ENCODE data around the gene CHAMP1. TPM values are rescaled to one million over a fixed set of nuclear protein-coding genes. Genes with fewer than 3 reads are reported as not detected.
A peak's percentile ranks its signal among the peaks of the same experiment; 100 is the strongest.

CHAMP1 gene, protein sequence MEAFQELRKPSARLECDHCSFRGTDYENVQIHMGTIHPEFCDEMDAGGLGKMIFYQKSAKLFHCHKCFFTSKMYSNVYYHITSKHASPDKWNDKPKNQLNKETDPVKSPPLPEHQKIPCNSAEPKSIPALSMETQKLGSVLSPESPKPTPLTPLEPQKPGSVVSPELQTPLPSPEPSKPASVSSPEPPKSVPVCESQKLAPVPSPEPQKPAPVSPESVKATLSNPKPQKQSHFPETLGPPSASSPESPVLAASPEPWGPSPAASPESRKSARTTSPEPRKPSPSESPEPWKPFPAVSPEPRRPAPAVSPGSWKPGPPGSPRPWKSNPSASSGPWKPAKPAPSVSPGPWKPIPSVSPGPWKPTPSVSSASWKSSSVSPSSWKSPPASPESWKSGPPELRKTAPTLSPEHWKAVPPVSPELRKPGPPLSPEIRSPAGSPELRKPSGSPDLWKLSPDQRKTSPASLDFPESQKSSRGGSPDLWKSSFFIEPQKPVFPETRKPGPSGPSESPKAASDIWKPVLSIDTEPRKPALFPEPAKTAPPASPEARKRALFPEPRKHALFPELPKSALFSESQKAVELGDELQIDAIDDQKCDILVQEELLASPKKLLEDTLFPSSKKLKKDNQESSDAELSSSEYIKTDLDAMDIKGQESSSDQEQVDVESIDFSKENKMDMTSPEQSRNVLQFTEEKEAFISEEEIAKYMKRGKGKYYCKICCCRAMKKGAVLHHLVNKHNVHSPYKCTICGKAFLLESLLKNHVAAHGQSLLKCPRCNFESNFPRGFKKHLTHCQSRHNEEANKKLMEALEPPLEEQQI
- 10 to 100 TPM; 36.0 to 38.2 (median 37.2) TPM for polyA plus RNA-seq (ENCODE audit: insufficient read length in 3 of 3)

DNA sequence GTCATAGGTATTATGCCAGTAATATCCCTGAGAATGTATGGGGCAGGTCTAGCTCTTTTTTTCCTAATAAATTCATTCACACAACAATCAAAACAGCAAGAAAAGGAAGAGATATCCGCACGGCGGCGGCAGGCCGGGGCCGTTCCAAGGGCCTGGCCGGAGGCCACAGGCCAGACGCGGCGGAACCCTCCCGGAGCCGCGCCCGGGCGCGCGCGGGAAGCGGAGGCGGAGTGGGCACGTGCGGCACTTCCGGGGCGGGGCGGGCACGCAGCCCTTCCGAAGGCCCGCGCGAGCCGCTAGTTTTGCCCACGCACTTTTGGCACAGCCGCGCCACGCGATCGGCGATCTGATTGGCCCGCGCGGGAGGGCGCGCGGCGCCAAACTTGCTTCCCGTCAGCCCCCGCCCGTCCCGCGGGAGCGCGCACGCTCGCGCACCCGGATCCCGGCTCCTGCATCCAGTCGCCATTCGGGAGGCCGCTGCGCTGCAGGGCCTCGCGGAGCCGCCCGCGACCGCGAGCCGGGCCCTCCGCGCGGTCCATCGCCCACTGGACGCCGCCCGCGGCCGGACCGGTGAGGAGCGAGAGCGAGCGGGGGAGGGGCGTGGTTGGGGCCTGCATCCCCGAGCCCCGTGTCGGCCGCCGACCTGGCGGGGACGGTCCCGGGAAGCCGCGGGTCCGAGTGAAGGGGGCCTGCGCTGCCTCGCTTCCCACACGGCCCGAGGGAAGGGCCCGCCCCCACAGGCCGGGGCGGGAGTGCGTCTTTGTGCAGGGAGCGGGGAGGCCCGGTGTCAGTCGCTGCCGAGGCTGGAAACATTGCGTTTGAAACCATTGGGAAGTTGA, at the start of gene CHAMP1:
Gene CHAMP1, plus strand, starts transcription at position 430 of the 839 bp plus-strand sequence. CDS start 9,340 bp downstream, outside the sequence.
- peak; percentile 82 to 91 (median 89) for DNase-seq (ENCODE audit: low read depth in 3 of 3, low spot score in 2 of 3)

DNA sequence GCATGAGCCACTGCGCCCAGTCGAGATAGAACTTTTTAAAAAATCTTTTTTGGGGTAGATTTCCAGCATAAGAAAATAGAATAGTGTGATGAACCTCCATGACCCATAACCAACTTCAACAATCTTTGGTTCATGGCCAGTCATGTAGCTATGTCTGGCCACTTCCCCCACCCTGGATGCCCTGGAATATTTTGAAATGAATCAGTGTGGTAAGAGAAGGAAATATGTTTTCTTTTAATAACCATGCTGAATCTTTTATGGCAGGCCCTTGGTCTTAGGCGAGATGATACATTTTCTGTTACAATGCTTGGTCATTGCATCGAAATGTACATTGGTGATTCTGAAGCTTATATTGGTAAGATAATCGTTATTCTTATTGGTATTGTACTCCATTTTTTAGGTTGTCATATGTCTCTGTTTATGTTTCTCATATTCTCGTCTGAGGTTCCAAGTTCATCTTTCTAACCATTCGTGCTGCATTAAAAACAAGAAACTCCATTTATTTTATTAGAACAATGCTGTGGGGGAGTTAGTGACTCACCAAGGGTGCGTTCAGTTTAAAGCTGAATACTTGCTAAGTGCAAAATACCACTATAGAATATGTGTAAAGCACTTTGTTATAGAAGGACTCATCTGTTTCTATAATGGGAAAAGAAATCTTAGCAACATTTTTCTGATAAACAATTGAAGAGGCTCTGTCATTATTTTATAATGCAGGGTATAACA, 49.3 kb upstream of the CHAMP1 start:
- no peak for DNase-seq (ENCODE audit: low read depth in 3 of 3, low spot score in 2 of 3)

DNA sequence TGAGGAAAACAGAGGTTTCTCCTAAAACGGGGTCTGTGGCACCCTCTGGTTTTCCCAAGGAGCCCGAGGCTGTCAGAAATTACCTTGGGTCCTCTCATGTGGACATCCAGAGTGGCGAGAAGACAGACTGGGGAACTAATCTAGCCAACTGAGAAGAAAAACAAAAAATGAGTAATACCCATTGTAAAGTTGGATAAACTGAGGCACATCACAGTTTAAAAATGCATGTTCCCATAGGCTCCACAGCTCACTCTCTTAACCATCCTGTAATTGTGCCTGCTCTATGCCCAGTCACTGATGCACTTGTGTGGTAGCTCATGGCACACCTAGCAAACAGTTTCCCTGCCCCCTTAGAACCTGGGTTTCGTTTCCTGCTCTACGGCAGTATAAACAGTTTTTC, 48.1 kb upstream of the CHAMP1 start:
- no peak for DNase-seq (ENCODE audit: low read depth in 3 of 3, low spot score in 2 of 3)

DNA sequence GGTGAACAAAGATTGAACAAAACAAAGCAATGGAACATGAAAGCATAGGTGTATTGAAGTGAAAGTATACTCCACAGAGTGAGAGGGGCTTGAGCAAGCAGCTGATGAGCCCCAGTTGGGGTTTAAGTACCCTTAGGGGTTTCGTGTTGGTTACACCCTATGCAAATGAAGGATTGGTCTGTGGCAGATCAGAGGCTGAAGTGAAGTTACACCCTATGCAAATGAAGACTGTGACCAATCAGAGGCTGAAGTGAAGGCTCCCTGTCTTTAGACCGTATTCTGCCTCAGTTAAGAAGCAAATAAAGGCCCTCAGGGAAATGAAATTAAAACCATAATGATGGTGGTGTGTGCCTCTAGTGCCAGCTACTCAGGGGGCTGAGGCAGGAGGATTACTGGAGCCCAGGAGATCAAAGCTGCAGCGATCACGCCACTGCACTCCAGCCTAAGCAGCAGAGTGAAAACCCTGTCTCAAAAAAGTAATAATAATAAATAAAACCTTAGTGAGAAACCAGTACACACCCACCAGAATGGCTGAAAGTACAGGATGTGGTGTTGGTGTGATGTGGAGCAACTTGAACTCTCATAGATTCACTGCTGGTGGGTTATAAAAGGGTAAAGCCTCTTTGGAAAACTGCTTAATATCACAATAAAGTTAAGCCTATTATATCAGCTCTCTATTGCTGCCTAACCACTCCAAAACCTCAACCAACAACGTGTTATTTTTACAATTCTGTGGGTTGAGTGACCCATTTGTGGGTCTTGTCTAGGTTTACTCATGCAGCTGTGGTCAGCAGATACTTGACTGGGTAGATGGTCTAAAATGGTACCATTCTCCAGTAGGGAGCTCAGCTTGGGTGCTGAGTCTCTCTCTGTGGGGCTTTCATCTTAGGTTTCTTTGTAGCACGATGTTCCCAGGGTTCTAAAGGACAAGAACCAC, 45.7 kb upstream of the CHAMP1 start:
- DNase-seq (ENCODE audit: low read depth in 3 of 3, low spot score in 2 of 3): no peak

DNA sequence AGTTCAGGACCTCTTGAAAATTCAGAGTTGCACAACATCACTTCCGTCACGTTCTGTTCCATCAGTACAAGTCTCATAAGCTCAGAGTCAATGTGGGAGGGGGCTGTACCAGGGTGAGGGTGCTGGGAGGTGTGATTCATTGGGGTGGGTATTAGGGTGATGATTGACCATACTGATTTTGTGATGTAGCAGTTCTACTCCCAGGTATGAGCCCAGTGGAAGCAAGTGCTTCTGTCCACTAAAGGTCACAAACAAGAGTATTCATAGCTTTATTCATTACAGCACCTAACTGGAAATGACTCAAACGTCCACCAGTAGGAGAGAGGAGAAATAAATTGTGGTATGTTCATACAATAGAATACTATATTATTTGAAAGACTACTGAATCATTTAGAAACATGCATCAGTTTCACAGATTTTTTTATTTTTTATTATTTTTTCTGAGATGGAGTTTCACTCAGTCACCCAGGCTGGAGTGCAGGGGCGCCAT, 45.0 kb upstream of the CHAMP1 start:
- no peak for DNase-seq (ENCODE audit: low read depth in 3 of 3, low spot score in 2 of 3)

DNA sequence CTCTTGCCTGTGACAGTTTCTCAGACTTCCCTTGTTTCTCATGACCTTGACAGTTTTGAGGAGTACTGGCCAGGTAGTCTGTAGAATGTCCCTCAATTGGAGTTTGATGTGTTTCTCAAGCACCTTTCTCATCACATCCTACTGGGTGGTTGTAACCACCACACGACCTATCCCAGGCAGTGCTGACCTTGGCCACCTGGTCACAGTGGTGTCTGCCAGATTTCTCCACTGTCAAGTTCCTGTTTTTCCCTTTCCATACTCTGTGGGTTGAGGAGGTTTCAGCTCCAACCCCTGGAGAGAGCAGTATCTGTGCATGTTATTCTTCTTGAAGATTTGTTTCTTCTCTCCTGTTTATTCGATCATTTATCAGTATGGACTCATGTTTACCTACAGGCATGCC, 41.3 kb upstream of the CHAMP1 start:
- DNase-seq (ENCODE audit: low read depth in 3 of 3, low spot score in 2 of 3): no peak

DNA sequence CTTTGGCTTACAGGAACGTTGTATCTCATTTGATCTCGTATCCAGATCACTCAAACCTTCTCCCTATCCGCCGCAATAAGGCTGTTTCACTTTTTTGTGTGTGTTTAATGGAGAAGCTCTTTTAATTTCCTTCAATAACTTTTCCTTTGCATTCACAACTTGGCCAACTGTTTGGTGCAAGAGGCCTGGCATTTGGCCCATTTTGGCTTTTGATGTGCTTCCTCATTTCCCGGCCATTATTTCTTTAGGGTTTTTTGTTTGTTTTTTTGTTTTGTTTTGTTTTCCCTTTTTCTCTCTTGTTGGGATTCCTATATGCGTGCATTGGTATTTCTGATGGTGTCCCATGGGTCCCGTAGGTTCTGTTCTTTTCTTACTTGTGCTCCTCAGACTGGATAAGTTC, 39.0 kb upstream of the CHAMP1 start:
- DNase-seq (ENCODE audit: low read depth in 3 of 3, low spot score in 2 of 3): no peak

DNA sequence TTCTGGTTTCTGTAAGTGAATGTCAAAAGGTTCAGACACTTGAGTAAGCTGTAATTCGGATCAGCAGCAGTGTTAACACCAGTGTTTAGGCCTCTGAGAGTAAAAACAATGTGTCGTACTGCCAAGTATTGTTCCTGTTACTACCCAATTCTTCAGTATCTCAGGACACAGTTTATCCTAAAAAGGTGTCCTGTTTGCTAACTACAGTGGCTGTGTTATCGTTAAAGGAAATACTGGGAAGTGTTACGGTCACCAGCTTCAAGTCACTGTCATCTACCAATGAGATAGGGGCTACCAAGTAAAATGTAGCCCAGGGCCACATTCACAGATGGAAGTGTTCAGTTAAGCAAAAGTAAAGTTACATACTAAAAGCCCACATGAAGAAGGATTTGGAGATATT, 35.2 kb upstream of the CHAMP1 start:
- DNase-seq (ENCODE audit: low read depth in 3 of 3, low spot score in 2 of 3): no peak

DNA sequence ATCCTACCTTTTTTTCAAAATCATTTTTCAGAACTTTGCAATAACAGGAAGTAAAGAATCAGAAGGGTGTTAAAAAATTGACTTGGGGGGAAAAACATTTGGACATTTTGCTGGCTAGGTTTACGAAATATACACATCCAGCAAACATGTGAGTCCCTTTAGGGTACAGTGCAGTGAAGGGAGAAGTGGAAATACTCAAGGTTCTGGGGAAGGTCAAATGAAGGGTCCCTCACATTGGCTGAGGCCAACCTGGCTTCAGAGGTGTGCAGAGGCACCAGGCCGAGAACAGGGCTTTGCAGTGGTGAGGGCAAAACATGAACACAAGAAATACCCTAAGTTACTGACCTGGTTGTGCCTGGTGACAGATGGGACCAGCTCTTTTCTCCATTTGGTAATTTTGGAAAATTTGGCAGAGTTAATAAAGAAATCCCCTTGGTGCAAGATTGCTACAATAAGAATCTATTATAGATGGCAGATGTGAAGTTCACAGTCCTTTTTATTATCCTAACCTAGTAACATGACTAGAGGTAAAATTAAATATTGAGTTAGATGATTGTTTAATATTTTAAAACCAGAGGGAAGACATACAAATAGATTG, 34.4 kb upstream of the CHAMP1 start:
- no peak for DNase-seq (ENCODE audit: low read depth in 3 of 3, low spot score in 2 of 3)

DNA sequence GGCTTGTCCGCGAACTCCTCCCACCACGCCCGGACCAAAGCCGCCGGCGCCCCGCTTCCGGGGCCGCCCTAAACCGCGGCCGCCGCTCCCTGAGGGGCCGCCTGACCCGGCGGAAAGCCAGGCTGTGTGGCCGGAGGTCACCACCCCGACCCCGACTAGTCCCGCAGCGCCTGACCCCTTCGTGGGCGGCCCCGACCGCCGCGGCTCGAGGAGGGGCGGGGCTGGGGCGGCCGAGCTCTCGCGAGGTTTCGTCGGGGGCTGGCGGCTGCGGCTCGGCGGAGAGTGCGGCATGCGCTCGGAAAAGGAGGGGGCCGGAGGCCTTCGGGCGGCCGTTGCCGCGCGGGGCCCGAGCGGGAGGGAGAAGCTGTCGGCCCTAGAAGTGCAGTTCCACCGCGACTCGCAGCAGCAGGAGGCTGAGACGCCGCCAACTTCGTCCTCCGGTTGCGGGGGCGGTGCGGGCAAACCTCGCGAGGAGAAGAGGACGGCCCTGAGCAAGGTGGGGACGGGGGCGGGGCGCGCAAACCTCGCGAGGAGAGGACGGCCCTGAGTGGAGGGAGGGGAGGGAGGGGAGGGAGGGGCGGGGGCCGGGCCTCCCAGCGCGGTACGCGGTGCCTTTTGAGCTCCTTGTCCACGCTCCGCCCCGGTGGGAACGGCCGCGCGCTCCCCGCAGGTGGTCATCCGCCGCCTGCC, 32.8 kb upstream of the CHAMP1 start, which contains the start of gene UPF3A:
Gene UPF3A, plus strand, starts transcription at position 251 of the 690 bp plus-strand sequence. Its CDS starts 39 bp downstream, at position 290.
- peak; percentile 75 to 94 (median 86) for DNase-seq (ENCODE audit: low read depth in 3 of 3, low spot score in 2 of 3)

DNA sequence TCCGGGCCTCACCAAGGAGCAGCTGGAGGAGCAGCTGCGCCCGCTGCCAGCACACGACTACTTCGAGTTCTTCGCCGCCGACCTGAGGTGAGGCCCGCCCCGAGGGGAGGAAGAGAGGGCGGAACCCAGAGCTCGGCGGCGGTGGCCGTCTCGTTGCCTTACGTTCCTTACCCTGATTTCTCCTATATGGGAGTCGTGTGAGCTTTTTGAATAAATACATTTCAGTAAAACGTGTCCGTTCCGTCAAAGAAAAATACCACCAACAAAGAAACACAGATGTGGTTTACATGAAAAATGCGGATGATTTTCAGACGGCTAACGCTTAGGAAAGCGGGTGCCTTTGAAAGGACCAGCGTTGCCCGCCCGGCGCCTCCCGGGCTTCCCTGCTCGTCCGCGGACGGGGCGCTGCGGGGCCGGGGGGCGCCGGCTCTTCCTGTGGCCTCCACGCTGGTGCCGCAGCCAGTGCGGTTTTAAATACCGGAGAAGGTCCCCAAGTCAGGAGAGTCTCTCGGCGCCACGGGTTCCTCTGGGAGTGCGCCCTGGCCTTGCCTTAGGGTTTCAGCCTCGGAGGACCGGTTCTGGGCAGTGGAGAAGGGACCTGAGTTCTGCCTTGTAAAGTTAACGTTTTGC, 32.1 kb upstream of the CHAMP1 start:
- peak; percentile 57 to 76 (median 57) for DNase-seq (ENCODE audit: low read depth in 3 of 3, low spot score in 2 of 3)

DNA sequence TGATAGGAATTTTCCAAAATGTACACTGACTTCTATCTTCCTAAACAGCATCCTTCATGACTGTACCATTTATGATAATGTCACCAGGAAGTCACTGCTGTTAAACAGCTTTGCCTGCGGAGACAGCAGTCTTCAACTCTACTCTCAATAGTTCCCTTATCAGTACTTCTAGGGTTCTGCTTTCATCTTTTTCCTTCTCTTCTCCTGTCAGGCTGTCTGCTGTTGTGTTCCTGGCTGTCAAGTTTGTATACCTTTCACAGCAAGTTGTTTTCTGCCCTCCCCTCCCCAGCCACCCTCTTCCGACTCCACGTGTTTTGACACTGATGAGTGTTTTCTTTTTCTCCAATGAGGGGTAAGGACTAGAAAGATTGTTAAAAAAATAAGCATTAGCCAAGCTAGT, 30.7 kb upstream of the CHAMP1 start:
- no peak for DNase-seq (ENCODE audit: low read depth in 3 of 3, low spot score in 2 of 3)

DNA sequence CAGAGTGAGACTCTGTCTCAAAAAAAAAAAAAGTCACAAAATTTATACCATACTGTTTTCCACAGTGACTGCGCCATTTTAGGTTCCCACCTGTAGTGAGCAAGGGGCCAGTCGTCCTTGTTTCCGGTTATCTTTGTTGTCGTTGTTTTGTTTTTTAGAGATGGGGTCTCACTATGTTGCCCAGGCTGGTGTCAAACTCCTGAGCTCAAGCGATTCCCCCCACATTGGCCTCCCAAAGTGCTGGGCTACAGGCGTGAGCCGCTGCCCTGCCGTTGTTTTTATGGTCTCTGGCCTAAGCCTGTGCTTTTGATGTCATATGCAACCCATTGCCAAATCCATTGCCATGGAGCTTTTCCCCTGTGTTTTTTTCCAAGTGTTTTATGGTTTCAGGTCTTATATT, 29.6 kb upstream of the CHAMP1 start:
- no peak for DNase-seq (ENCODE audit: low read depth in 3 of 3, low spot score in 2 of 3)

DNA sequence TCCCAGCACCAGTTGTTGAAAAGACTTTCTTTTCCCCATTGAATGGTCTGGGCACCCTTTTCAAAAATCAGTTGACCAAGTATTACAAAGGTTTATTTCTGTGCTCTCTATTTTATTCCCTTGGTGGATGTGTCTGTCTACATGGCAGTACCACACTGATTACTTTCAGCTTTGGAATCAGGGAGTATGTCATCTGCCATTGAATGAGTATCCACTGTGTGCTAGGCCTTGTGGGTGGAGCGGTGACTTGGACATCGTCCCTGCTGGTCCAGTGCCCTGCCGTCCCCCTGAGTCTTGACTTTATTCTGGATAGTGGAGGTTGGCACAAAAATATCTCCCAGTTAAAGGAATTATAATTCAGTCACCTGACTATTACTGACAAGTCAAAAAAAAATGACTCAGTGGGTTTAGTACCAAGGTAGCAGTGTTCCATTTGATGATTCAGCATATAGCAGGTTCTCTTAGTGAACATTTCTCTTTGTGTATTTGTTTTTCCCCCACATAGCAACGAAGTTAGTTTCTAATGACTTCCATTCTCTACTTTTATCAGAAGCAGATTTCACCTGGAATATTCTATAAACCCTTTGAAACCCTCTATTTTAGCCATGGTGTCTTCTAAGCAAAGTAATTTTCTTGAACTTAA, 29.0 kb upstream of the CHAMP1 start:
- no peak for DNase-seq (ENCODE audit: low read depth in 3 of 3, low spot score in 2 of 3)

DNA sequence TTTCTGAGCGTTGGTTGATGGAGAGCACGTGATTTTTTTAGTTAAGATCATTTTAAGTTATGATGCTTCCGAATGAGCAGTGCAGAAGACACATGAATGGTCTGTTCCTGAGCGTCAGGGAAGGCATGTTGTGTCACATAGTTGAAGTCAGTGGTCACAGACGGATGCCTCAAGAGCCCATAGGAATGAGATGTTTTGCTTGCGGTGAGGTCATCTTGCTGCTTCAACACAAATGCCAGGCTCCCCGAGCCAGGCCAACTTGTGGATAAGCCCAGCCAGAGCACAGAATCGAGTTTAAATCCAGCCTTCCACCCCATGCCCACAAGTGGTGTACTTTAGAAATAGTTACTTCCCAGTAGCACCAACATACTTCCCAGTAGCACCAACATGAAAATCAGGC, 27.5 kb upstream of the CHAMP1 start:
- no peak for DNase-seq (ENCODE audit: low read depth in 3 of 3, low spot score in 2 of 3)

DNA sequence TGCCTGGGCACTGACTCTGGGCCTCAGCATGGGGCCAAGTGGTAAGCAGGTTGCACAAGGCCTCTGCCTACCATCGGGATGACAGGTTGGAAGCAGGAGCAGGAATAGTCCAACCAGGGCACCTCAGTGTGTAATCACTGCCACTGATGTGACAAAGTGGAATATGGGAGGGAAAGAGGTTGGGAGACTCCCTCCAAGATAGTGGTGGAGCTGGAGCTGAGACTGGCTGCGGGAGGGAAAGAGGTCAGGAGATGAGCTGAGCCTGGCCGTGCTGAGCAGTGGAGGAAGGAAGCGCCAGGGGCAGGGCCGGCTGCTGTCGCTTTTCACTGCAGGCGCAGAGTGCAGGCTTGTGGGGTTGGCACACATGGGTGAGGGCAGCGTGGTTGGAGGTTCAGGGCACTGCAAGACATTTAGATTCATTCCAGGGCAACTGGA, 26.1 kb upstream of the CHAMP1 start:
- DNase-seq (ENCODE audit: low read depth in 3 of 3, low spot score in 2 of 3): no peak

DNA sequence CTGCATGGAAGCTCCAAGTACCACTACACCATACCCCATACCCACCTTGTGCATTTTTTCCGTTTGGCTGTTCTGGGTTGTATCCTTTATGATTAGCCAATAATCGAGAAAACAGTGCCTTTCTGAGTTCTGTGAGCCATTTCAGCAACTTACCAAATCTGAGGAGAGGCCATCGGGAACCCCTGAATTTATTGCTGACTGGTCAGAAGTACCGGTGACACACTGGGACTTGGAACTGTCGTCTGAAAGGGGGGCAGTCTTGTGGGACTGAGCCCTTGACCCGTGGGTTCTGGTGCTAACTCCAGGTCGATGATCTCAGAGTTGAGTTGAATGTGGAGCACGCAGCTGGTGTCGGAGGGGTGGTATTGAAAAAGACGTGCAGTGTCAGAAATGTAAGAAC, 17.9 kb upstream of the CHAMP1 start:
- DNase-seq (ENCODE audit: low read depth in 3 of 3, low spot score in 2 of 3): no peak

Data from right renal cortex interstitium (tissue), 3 donors.